DOHH2 (cell line): ENCODE results near the gene MYPN.

Experiments
- H3F3A ChIP-seq: fragments of 200-600 bp; sonication (generic), shearing (Covaris generic); 2 replicates; pipeline ENCODE4 v1.6.0; 2016; ENCODE audit warnings: antibody characterized with exemption, mild to moderate bottlenecking; ENCODE audit not compliant: control insufficient read depth, insufficient read depth
- H3K27ac ChIP-seq: fragments of 200-600 bp; sonication (generic); 2 replicates; pipeline ENCODE4 v1.5.1; 2014; ENCODE audit warnings: low read depth, mild to moderate bottlenecking, low read length, moderate library complexity
- H3K27me3 ChIP-seq: fragments of 200-600 bp; sonication (generic); 2 replicates; pipeline ENCODE4 v1.6.1; 2014; ENCODE audit warnings: mild to moderate bottlenecking, low read length, mixed read lengths; ENCODE audit not compliant: control insufficient read depth
- H3K36me3 ChIP-seq: fragments of 200-600 bp; sonication (generic); 2 replicates; pipeline ENCODE4 v1.6.1; 2014; ENCODE audit warnings: mild to moderate bottlenecking, low read length, moderate library complexity, mixed read lengths; ENCODE audit not compliant: control insufficient read depth
- H3K4me1 ChIP-seq: fragments of 200-600 bp; sonication (generic); 2 replicates; pipeline ENCODE4 v1.6.1; 2014; ENCODE audit warnings: mild to moderate bottlenecking, low read length, mixed read lengths; ENCODE audit not compliant: control insufficient read depth
- H3K4me2 ChIP-seq: fragments of 200-600 bp; sonication (generic); 2 replicates; pipeline ENCODE4 v1.6.0; 2014; ENCODE audit warnings: mild to moderate bottlenecking, low read length, moderate library complexity
- H3K4me3 ChIP-seq: fragments of 200-600 bp; sonication (generic); 2 replicates; pipeline ENCODE4 v1.5.1; 2014; ENCODE audit warnings: mild to moderate bottlenecking, low read length, mixed read lengths
- H3K79me2 ChIP-seq: fragments of 200-600 bp; sonication (generic); 2 replicates; pipeline ENCODE4 v1.6.1; 2014; ENCODE audit warnings: mild to moderate bottlenecking, low read length, mixed read lengths; ENCODE audit not compliant: control insufficient read depth
- H3K9me2 ChIP-seq: fragments of 200-600 bp; sonication (generic); replicated peaks from 2 replicates; pipeline ENCODE4 v1.6.1; 2014; ENCODE audit warnings: mild to moderate bottlenecking, low read length, mixed read lengths; ENCODE audit not compliant: control insufficient read depth
- H3K9me3 ChIP-seq: fragments of 200-600 bp; sonication (generic); 2 replicates; pipeline ENCODE4 v1.6.1; 2014; ENCODE audit warnings: antibody characterized with exemption, low read length, mixed read lengths; ENCODE audit not compliant: control insufficient read depth, insufficient read depth
- H4K20me1 ChIP-seq: fragments of 200-600 bp; sonication (generic); 2 replicates; pipeline ENCODE4 v1.6.0; 2014; ENCODE audit warnings: low read depth, mild to moderate bottlenecking, antibody characterized with exemption, low read length, moderate library complexity; ENCODE audit not compliant: control insufficient read depth, insufficient read depth
- CTCF ChIP-seq: fragments of 200-600 bp; sonication (generic); IDR thresholded peaks from one replicate; pipeline ENCODE4 v1.5.1; 2014; ENCODE audit warnings: antibody characterized with exemption, mild to moderate bottlenecking, low read depth, low read length; ENCODE audit not compliant: poor library complexity, severe bottlenecking
- EZH2phosphoT487 ChIP-seq: fragments of 200-600 bp; sonication (generic); IDR thresholded peaks from 2 replicates; pipeline ENCODE4 v1.6.1; 2017; ENCODE audit warnings: borderline replicate concordance, mild to moderate bottlenecking, antibody characterized with exemption, low read length, moderate library complexity, mixed read lengths

Gene MYPN

GRCh38 chr10:68083953-68084352 is 25.3 kb upstream of the MYPN start:
- no peaks in the 10 kb centered on the region for H4K20me1 ChIP-seq
- H3K9me3 ChIP-seq = no peaks in the 10 kb centered on the region
- no peak overlapping the region for H3K27ac ChIP-seq
- H3K36me3 ChIP-seq = no peaks in the 10 kb centered on the region
- peaks cover 2% of the 10 kb centered on the region; the same call in 1 of the 2 replicates for H3F3A ChIP-seq
- H3K4me2 ChIP-seq = no peak overlapping the region
- TF ChIP-seq EZH2phosphoT487 (no peak), CTCF (no peak)
- H3K4me1 ChIP-seq = peaks cover 11% of the 10 kb centered on the region
- no peaks in the 10 kb centered on the region for H3K27me3 ChIP-seq
- H3K9me2 ChIP-seq = no peaks in the 10 kb centered on the region
- no peaks in the 10 kb centered on the region for H3K79me2 ChIP-seq
- H3K4me3 ChIP-seq = no peak overlapping the region

GRCh38 chr10:68084469-68084868 is 24.8 kb upstream of the MYPN start:
- Histone ChIP-seq H3K4me3 (no peak overlapping the region), H3K4me2 (no peak overlapping the region), H3K36me3 (no peaks in the 10 kb centered on the region), H3K79me2 (no peaks in the 10 kb centered on the region), H4K20me1 (no peaks in the 10 kb centered on the region), H3K4me1 (peaks cover 11% of the 10 kb centered on the region), H3K9me3 (no peaks in the 10 kb centered on the region), H3K27ac (no peak overlapping the region), H3F3A (peaks cover 2% of the 10 kb centered on the region; the same call in 1 of the 2 replicates), H3K9me2 (no peaks in the 10 kb centered on the region), H3K27me3 (no peaks in the 10 kb centered on the region)
- TF ChIP-seq EZH2phosphoT487 (no peak), CTCF (no peak)

GRCh38 chr10:68086011-68086410 is 23.3 kb upstream of the MYPN start:
- TF ChIP-seq CTCF = no peak
- TF ChIP-seq EZH2phosphoT487 = no peak
- Histone ChIP-seq H3K9me3 (no peaks in the 10 kb centered on the region), H3K79me2 (no peaks in the 10 kb centered on the region), H3K27ac (no peak overlapping the region), H3K4me1 (peaks cover 8% of the 10 kb centered on the region), H3K27me3 (no peaks in the 10 kb centered on the region), H3K36me3 (no peaks in the 10 kb centered on the region), H3K4me3 (no peak overlapping the region), H3K9me2 (no peaks in the 10 kb centered on the region), H4K20me1 (no peaks in the 10 kb centered on the region), H3K4me2 (no peak overlapping the region), H3F3A (no peaks in the 10 kb centered on the region)
